SK-N-MC (cell line): ENCODE data around the gene DOCK10.

Source experiments
- EZH2 ChIP-seq: fragments of 200-600 bp; sonication (generic); IDR thresholded peaks from one replicate; pipeline ENCODE4 v1.6.1; 2017; ENCODE audit warnings: antibody characterized with exemption
- POLR2AphosphoS5 ChIP-seq: IDR thresholded peaks from 2 replicates; pipeline ENCODE4 v1.6.1; 2012; ENCODE audit warnings: mild to moderate bottlenecking, low read depth, low read length, borderline replicate concordance

- TF ChIP-seq POLR2AphosphoS5 (no peak), EZH2 (no peak)
These were observed 97.3 kb downstream of the DOCK10 start for GRCh38 chr2:224944707-224945547.
